SU-DHL-6 (cell line): ENCODE results near the gene BUD23.
A peak's percentile ranks its signal among the peaks of the same experiment; 100 is the strongest.

Experiments used
- H2AFZ ChIP-seq: fragments of 200-600 bp; sonication (generic); 2 replicates; pipeline ENCODE4 v1.6.1; 2014; ENCODE audit warnings: low read depth, mild to moderate bottlenecking, moderate library complexity, mixed read lengths, antibody characterized with exemption, low read length; ENCODE audit not compliant: severe bottlenecking
- H3F3A ChIP-seq: fragments of 200-600 bp; shearing (Covaris generic); 2 replicates; pipeline ENCODE4 v1.6.0; 2016; ENCODE audit warnings: antibody characterized with exemption, mild to moderate bottlenecking; ENCODE audit not compliant: insufficient read depth
- H3K27ac ChIP-seq: fragments of 200-600 bp; sonication (generic); 2 replicates; pipeline ENCODE4 v1.5.1; 2016; ENCODE audit warnings: low read depth, mild to moderate bottlenecking, low read length, moderate library complexity, mixed read lengths
- H3K27me3 ChIP-seq: fragments of 200-600 bp; sonication (generic), shearing (Covaris generic); 2 replicates; pipeline ENCODE4 v1.6.0; 2014; ENCODE audit warnings: mild to moderate bottlenecking, low read length
- H3K36me3 ChIP-seq: fragments of 200-600 bp; sonication (generic); 2 replicates; pipeline ENCODE4 v1.6.1; 2014; ENCODE audit warnings: mild to moderate bottlenecking, low read length, mixed read lengths
- H3K4me2 ChIP-seq: fragments of 300-600, 200-600 bp; shearing (Covaris generic), sonication (generic); 2 replicates; pipeline ENCODE4 v1.6.0; 2014; ENCODE audit warnings: low read length, low read depth, mild to moderate bottlenecking; ENCODE audit not compliant: poor library complexity, severe bottlenecking
- H3K4me3 ChIP-seq: fragments of 200-600 bp; sonication (generic); 2 replicates; pipeline ENCODE4 v1.5.1; 2014; ENCODE audit warnings: antibody characterized with exemption, low read length, mild to moderate bottlenecking, mixed read lengths; ENCODE audit not compliant: insufficient read depth, poor library complexity, severe bottlenecking
- H3K79me2 ChIP-seq: fragments of 200-600 bp; sonication (generic); 2 replicates; pipeline ENCODE4 v1.6.1; 2014; ENCODE audit warnings: mild to moderate bottlenecking, low read length, moderate library complexity; ENCODE audit not compliant: insufficient read depth
- H3K9ac ChIP-seq: fragments of 200-600 bp; sonication (generic); 2 replicates; pipeline ENCODE4 v1.7.0; 2014; ENCODE audit warnings: mild to moderate bottlenecking, low read length
- H3K9me2 ChIP-seq: fragments of 200-600 bp; sonication (generic); replicated peaks from 2 replicates; pipeline ENCODE4 v1.6.1; 2014; ENCODE audit warnings: low read length; ENCODE audit not compliant: insufficient read depth
- H3K9me3 ChIP-seq: fragments of 200-600 bp; sonication (generic); 2 replicates; pipeline ENCODE4 v1.6.1; 2014; ENCODE audit warnings: low read length, mixed read lengths; ENCODE audit not compliant: insufficient read depth
- H4K20me1 ChIP-seq: fragments of 200-600 bp; sonication (generic); 2 replicates; pipeline ENCODE4 v1.6.1; 2014; ENCODE audit warnings: low read depth, mild to moderate bottlenecking, antibody characterized with exemption, low read length, moderate library complexity, mixed read lengths
- CTCF ChIP-seq: fragments of 200-600 bp; sonication (generic); IDR thresholded peaks from one replicate; pipeline ENCODE4 v1.5.1; 2017; ENCODE audit warnings: antibody characterized with exemption, mild to moderate bottlenecking, low read length, moderate library complexity; ENCODE audit not compliant: insufficient read depth, poor library complexity, severe bottlenecking
- EZH2phosphoT487 ChIP-seq: fragments of 200-600 bp; sonication (generic), shearing (Covaris generic); conservative IDR thresholded peaks from 2 replicates; pipeline ENCODE4 v1.6.1; 2018; ENCODE audit warnings: mild to moderate bottlenecking, antibody characterized with exemption, low read length, moderate library complexity, mixed read lengths

BUD23 gene

GRCh38 chr7:73683788-73684693 lies 644 bp downstream of the BUD23 start:
- no peaks in the 10 kb centered on the region for H3K36me3 ChIP-seq
- TF ChIP-seq CTCF (no peak), EZH2phosphoT487 (no peak)

GRCh38 chr7:73685311-73685710 lies 1.9 kb downstream of the BUD23 start:
- no peaks in the 10 kb centered on the region for H3K27me3 ChIP-seq
- H3K27ac ChIP-seq: no peak overlapping the region
- H2AFZ ChIP-seq: no peak overlapping the region
- no peaks in the 10 kb centered on the region for H3K9me2 ChIP-seq
- no peak overlapping the region for H3K9ac ChIP-seq
- H3K79me2 ChIP-seq: peaks cover 59% of the 10 kb centered on the region
- H3K9me3 ChIP-seq: no peaks in the 10 kb centered on the region
- no peaks in the 10 kb centered on the region for H3F3A ChIP-seq
- no peak overlapping the region for H3K4me2 ChIP-seq
- TF ChIP-seq CTCF (no peak), EZH2phosphoT487 (no peak)
- no peak overlapping the region for H3K4me3 ChIP-seq
- no peaks in the 10 kb centered on the region for H3K36me3 ChIP-seq
- no peaks in the 10 kb centered on the region for H4K20me1 ChIP-seq

More at GRCh38 chr7:73683788-73684693, 644 bp downstream of the BUD23 start:
- Histone ChIP-seq H3K79me2 (peaks cover 64% of the 10 kb centered on the region), H3K9me3 (no peaks in the 10 kb centered on the region), H3F3A (no peaks in the 10 kb centered on the region), H3K27ac (peak overlapping the region; percentile 20; the same call in 1 of the 2 replicates), H3K4me3 (peak overlapping the region; percentile 83), H2AFZ (peak overlapping the region; percentile 90), H3K9ac (peak overlapping the region; percentile 86), H3K4me2 (peak overlapping the region; percentile 64), H4K20me1 (no peaks in the 10 kb centered on the region), H3K27me3 (no peaks in the 10 kb centered on the region), H3K9me2 (no peaks in the 10 kb centered on the region)

GRCh38 chr7:73688288-73688687 lies 4.9 kb downstream of the BUD23 start:
- Histone ChIP-seq H3K4me3 (no peak overlapping the region), H3F3A (no peaks in the 10 kb centered on the region), H3K79me2 (peaks cover 33% of the 10 kb centered on the region), H3K4me2 (no peak overlapping the region), H3K27me3 (no peaks in the 10 kb centered on the region), H3K9ac (no peak overlapping the region), H3K36me3 (no peaks in the 10 kb centered on the region), H3K9me2 (no peaks in the 10 kb centered on the region), H3K9me3 (no peaks in the 10 kb centered on the region), H4K20me1 (no peaks in the 10 kb centered on the region), H2AFZ (no peak overlapping the region), H3K27ac (no peak overlapping the region)
- no peak for TF ChIP-seq EZH2phosphoT487
- TF ChIP-seq CTCF: no peak
